ENCODE data around the gene RNU6-8. TPM values are rescaled to one million over a fixed set of nuclear protein-coding genes. Genes with fewer than 3 reads are reported as not detected.

RNU6-8 gene
- total and polyA plus RNA-seq, 8 donors = not detected

GRCh38 chr14:32249780-32250179, 46.7 kb upstream of the RNU6-8 start:
- no peak for TF ChIP-seq CTCF (IDR thresholded peaks at IDR 0.05)
- H3K4me3 ChIP-seq = no peak overlapping the region
- H3K27me3 ChIP-seq = no peaks in the 10 kb centered on the region
- 77 to 86% methylated on average over 4 of the region's 4 CpGs for WGBS, 2 donors
- no peaks in the 10 kb centered on the region for H3K4me1 ChIP-seq
- no peak for ATAC-seq
- no peak for DNase-seq
- intact Hi-C loops (cut with DNase I) = loop anchor here in 2 of 3 donors (10.0 kb wide), 3 partner anchors 185 to 745 kb away; no protein-coding TSS in a partner anchor
- no peaks in the 10 kb centered on the region for H3K9me3 ChIP-seq
- no peak for FAIRE-seq
- H3K27ac ChIP-seq = no peak overlapping the region
- no peaks in the 10 kb centered on the region for H3K36me3 ChIP-seq

GRCh38 chr14:32249371-32249770, 46.3 kb upstream of the RNU6-8 start:
- intact Hi-C loops (cut with DNase I) = loop anchor here in 2 of 3 donors (10.0 kb wide), 3 partner anchors 185 to 745 kb away; no protein-coding TSS in a partner anchor
- no peak for TF ChIP-seq CTCF (IDR thresholded peaks at IDR 0.05)
- Histone ChIP-seq H3K27me3 (no peaks in the 10 kb centered on the region), H3K27ac (no peak overlapping the region), H3K4me1 (no peaks in the 10 kb centered on the region), H3K9me3 (no peaks in the 10 kb centered on the region), H3K4me3 (no peak overlapping the region), H3K36me3 (no peaks in the 10 kb centered on the region)
- DNase-seq (no peak), ATAC-seq (no peak), FAIRE-seq (no peak)
- WGBS, 2 donors = 59 to 70% methylated on average over 5 of the region's 5 CpGs

- DNase-seq (no peak), ATAC-seq (no peak), FAIRE-seq (no peak)
- Histone ChIP-seq H3K9me3 (no peaks in the 10 kb centered on the region), H3K4me1 (no peaks in the 10 kb centered on the region), H3K27ac (no peak overlapping the region), H3K36me3 (no peaks in the 10 kb centered on the region), H3K27me3 (no peaks in the 10 kb centered on the region), H3K4me3 (no peak overlapping the region)
- no peak for TF ChIP-seq CTCF (IDR thresholded peaks at IDR 0.05)
- intact Hi-C loops (cut with DNase I) = loop anchor here in 2 of 3 donors (10.0 kb wide), 3 partner anchors 182 to 742 kb away; no protein-coding TSS in a partner anchor
- 87 to 88% methylated on average over 5 of the region's 5 CpGs for WGBS, 2 donors
Measured at GRCh38 chr14:32246751-32247150, 43.7 kb upstream of the RNU6-8 start.

- no peak for DNase-seq
- intact Hi-C loops (cut with DNase I) = loop anchor here in 2 of 3 donors (10.0 kb wide), 3 partner anchors 180 to 740 kb away; no protein-coding TSS in a partner anchor
- Histone ChIP-seq H3K27ac (no peak overlapping the region), H3K36me3 (no peaks in the 10 kb centered on the region), H3K4me1 (no peaks in the 10 kb centered on the region), H3K27me3 (no peaks in the 10 kb centered on the region), H3K9me3 (no peaks in the 10 kb centered on the region), H3K4me3 (no peak overlapping the region)
- no peak for TF ChIP-seq CTCF (IDR thresholded peaks at IDR 0.05)
- no peak for FAIRE-seq
- ATAC-seq = no peak
Measured at GRCh38 chr14:32244404-32244803, 41.3 kb upstream of the RNU6-8 start.

GRCh38 chr14:32233260-32233659, 30.2 kb upstream of the RNU6-8 start:
- intact Hi-C loops (cut with DNase I) = no loop called here
- no peak overlapping the region for H3K4me3 ChIP-seq
- ATAC-seq (no peak), FAIRE-seq (no peak), DNase-seq (no peak)
- H3K9me3 ChIP-seq = no peaks in the 10 kb centered on the region
- TF ChIP-seq CTCF (IDR thresholded peaks at IDR 0.05) = no peak
- no peaks in the 10 kb centered on the region for H3K4me1 ChIP-seq
- no peaks in the 10 kb centered on the region for H3K27me3 ChIP-seq
- no peak overlapping the region for H3K27ac ChIP-seq
- no peaks in the 10 kb centered on the region for H3K36me3 ChIP-seq
- WGBS, 2 donors = 31 to 46% methylated on average over 1 of the region's 1 CpG
